DOHH2 (cell line): Measurements from ENCODE around the gene BCORL1.

Experiments used
- EZH2phosphoT487 ChIP-seq: fragments of 200-600 bp; sonication (generic); IDR thresholded peaks from 2 replicates; pipeline ENCODE4 v1.6.1; 2017; ENCODE audit warnings: borderline replicate concordance, mild to moderate bottlenecking, antibody characterized with exemption, low read length, moderate library complexity, mixed read lengths
- TF ChIP-seq, protein P1 (sequence below): fragments of 200-600 bp; sonication (generic); IDR thresholded peaks from one replicate; pipeline ENCODE4 v1.5.1; 2014; ENCODE audit warnings: antibody characterized with exemption, mild to moderate bottlenecking, low read depth, low read length; ENCODE audit not compliant: poor library complexity, severe bottlenecking

GRCh38 chrX:130098210-130098552 is 115.7 kb downstream of the BCORL1 start:
- TF ChIP-seq, protein P1, sequence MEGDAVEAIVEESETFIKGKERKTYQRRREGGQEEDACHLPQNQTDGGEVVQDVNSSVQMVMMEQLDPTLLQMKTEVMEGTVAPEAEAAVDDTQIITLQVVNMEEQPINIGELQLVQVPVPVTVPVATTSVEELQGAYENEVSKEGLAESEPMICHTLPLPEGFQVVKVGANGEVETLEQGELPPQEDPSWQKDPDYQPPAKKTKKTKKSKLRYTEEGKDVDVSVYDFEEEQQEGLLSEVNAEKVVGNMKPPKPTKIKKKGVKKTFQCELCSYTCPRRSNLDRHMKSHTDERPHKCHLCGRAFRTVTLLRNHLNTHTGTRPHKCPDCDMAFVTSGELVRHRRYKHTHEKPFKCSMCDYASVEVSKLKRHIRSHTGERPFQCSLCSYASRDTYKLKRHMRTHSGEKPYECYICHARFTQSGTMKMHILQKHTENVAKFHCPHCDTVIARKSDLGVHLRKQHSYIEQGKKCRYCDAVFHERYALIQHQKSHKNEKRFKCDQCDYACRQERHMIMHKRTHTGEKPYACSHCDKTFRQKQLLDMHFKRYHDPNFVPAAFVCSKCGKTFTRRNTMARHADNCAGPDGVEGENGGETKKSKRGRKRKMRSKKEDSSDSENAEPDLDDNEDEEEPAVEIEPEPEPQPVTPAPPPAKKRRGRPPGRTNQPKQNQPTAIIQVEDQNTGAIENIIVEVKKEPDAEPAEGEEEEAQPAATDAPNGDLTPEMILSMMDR, result no peak
- no peak for TF ChIP-seq EZH2phosphoT487
